IMR-90 (cell line): ENCODE results near the gene ATP8B4.

Experiments
- CEBPB ChIP-seq: IDR thresholded peaks from 2 replicates; pipeline ENCODE4 v1.6.1; 2012; ENCODE audit warnings: low read depth, low read length, improper control_type of control experiment
- RCOR1 ChIP-seq: IDR thresholded peaks from 2 replicates; pipeline ENCODE4 v1.6.1; 2012; ENCODE audit warnings: mild to moderate bottlenecking, low read length, improper control_type of control experiment; ENCODE audit not compliant: insufficient replicate concordance
- TF ChIP-seq, protein P1 (sequence below): conservative IDR thresholded peaks from 2 replicates; pipeline ENCODE4 v1.5.1; 2012; ENCODE audit warnings: mild to moderate bottlenecking, low read depth, low read length, improper control_type of control experiment

DNA sequence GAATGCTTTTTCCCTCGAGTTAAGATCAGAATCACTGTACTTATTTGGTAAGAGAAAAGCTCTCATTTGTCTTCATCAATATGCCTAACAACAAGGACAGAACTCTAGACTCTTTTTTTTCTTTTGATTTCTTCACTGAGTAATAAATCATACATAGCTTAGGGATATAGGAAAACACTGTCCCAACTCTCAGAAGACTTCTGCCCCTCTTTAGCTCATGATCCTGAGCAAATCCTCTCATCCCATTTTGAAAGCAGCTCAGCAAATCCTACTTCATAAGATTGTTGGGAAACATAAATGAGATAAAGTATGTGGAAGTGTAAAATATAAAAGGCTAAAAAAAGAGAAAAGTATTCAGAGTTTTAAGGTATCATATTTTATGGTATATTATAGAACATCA lies 141.7 kb downstream of the ATP8B4 start:
- no peak for TF ChIP-seq CEBPB
- TF ChIP-seq, protein P1, sequence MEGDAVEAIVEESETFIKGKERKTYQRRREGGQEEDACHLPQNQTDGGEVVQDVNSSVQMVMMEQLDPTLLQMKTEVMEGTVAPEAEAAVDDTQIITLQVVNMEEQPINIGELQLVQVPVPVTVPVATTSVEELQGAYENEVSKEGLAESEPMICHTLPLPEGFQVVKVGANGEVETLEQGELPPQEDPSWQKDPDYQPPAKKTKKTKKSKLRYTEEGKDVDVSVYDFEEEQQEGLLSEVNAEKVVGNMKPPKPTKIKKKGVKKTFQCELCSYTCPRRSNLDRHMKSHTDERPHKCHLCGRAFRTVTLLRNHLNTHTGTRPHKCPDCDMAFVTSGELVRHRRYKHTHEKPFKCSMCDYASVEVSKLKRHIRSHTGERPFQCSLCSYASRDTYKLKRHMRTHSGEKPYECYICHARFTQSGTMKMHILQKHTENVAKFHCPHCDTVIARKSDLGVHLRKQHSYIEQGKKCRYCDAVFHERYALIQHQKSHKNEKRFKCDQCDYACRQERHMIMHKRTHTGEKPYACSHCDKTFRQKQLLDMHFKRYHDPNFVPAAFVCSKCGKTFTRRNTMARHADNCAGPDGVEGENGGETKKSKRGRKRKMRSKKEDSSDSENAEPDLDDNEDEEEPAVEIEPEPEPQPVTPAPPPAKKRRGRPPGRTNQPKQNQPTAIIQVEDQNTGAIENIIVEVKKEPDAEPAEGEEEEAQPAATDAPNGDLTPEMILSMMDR: no peak
- TF ChIP-seq RCOR1: no peak
